ENCODE results near the gene SCN1B.

GRCh38 chr19:35058370-35058769 is 28.1 kb downstream of the SCN1B start:
- TF ChIP-seq, protein P1, sequence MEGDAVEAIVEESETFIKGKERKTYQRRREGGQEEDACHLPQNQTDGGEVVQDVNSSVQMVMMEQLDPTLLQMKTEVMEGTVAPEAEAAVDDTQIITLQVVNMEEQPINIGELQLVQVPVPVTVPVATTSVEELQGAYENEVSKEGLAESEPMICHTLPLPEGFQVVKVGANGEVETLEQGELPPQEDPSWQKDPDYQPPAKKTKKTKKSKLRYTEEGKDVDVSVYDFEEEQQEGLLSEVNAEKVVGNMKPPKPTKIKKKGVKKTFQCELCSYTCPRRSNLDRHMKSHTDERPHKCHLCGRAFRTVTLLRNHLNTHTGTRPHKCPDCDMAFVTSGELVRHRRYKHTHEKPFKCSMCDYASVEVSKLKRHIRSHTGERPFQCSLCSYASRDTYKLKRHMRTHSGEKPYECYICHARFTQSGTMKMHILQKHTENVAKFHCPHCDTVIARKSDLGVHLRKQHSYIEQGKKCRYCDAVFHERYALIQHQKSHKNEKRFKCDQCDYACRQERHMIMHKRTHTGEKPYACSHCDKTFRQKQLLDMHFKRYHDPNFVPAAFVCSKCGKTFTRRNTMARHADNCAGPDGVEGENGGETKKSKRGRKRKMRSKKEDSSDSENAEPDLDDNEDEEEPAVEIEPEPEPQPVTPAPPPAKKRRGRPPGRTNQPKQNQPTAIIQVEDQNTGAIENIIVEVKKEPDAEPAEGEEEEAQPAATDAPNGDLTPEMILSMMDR (IDR thresholded peaks at IDR 0.05; ENCODE audit: poor library complexity, severe bottlenecking), result no peak
- TF ChIP-seq EP300 (conservative IDR thresholded peaks at IDR 0.05; ENCODE audit: poor library complexity, severe bottlenecking), result no peak

Measured in neural cell (in vitro differentiated cells).